ENCODE measurements around the gene EGFL7.

EGFL7 gene

DNA sequence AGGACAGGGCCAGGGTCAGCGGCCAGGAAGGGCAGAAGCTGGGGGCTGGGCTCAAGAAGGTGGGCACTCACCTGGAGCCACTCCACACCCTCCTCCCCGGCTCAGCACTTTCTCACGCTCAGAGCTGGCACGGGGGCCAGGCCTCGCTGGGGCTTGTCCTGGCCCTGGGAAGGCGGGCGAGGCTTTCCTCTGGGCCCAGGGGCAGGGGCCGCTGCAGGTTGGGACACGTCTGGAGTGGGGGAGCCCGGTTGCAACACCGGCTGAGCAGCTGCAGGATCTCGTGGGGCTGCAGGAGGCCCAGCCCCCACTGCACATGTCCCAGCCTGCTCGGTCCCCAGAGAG is 38.9 kb upstream of the EGFL7 start:
- no peaks in the 10 kb centered on the region for H4K20me1 ChIP-seq (ENCODE audit: control insufficient read depth, insufficient read depth, low read depth, low read length)
- no peaks in the 10 kb centered on the region for H3K36me3 ChIP-seq (ENCODE audit: control insufficient read depth, low read length)
- H3K27ac ChIP-seq (ENCODE audit: low read depth, low read length): no peak overlapping the region
- no peaks in the 10 kb centered on the region for H3K79me2 ChIP-seq (ENCODE audit: control insufficient read depth, low read length)
- H3K4me3 ChIP-seq (ENCODE audit: low read length): no peak overlapping the region
- H3K9me2 ChIP-seq (replicated peaks; ENCODE audit: control insufficient read depth, low read length): no peaks in the 10 kb centered on the region
- no peak for TF ChIP-seq EZH2phosphoT487 (IDR thresholded peaks at IDR 0.05; ENCODE audit: borderline replicate concordance, low read length)
- TF ChIP-seq, protein P1, sequence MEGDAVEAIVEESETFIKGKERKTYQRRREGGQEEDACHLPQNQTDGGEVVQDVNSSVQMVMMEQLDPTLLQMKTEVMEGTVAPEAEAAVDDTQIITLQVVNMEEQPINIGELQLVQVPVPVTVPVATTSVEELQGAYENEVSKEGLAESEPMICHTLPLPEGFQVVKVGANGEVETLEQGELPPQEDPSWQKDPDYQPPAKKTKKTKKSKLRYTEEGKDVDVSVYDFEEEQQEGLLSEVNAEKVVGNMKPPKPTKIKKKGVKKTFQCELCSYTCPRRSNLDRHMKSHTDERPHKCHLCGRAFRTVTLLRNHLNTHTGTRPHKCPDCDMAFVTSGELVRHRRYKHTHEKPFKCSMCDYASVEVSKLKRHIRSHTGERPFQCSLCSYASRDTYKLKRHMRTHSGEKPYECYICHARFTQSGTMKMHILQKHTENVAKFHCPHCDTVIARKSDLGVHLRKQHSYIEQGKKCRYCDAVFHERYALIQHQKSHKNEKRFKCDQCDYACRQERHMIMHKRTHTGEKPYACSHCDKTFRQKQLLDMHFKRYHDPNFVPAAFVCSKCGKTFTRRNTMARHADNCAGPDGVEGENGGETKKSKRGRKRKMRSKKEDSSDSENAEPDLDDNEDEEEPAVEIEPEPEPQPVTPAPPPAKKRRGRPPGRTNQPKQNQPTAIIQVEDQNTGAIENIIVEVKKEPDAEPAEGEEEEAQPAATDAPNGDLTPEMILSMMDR (IDR thresholded peaks at IDR 0.05; ENCODE audit: low read depth, low read length, poor library complexity, severe bottlenecking): no peak
- peaks cover 9% of the 10 kb centered on the region for H3K27me3 ChIP-seq (ENCODE audit: control insufficient read depth, low read length)
- H3K4me2 ChIP-seq (ENCODE audit: low read length): no peak overlapping the region
- H3F3A ChIP-seq (ENCODE audit: control insufficient read depth, insufficient read depth): no peaks in the 10 kb centered on the region
- no peaks in the 10 kb centered on the region for H3K9me3 ChIP-seq (ENCODE audit: control insufficient read depth, insufficient read depth, low read length)
- peaks cover 7% of the 10 kb centered on the region for H3K4me1 ChIP-seq (ENCODE audit: control insufficient read depth, low read length)

DNA sequence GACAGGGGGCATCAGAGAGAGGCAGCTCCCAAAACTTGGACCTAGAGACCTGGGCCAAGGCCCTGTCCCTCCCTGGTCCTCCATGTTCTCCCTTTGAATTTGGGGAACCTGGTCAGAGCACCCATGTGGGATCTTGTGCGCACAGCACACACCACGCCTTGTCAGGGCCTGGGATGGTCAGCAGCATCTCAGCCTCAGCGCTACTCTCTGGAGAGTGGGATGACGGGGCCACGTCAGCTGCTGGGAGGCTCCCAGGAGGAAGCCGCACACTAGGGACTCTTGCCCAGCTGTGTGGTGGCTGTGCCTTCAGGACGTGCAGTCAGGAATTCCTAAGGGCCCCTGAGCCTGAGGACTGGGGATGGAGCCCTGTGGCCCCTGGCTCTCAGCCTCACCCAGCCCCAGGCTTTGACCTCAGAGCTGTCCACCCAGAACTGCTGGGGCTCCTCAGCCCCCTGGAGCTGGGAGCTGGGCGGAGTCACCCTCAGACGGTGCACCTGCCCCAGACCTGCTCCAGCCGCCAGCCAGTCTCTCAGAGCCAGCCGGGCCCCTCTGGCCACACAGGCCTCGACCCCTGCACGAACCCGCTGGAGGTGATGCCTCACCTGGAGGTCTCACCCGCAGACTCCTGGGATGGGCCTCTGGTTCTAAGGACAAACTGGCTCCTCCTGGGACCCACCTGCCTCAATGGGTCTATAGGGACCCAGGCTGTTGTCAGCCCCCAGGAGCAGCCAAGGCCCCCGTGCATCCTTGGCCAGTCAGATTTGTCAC is 38.3 kb upstream of the EGFL7 start:
- H3K79me2 ChIP-seq (ENCODE audit: control insufficient read depth, low read length): no peaks in the 10 kb centered on the region
- H3K4me3 ChIP-seq (ENCODE audit: low read length): no peak overlapping the region
- H3K9me3 ChIP-seq (ENCODE audit: control insufficient read depth, insufficient read depth, low read length): no peaks in the 10 kb centered on the region
- H4K20me1 ChIP-seq (ENCODE audit: control insufficient read depth, insufficient read depth, low read depth, low read length): no peaks in the 10 kb centered on the region
- no peak overlapping the region for H3K27ac ChIP-seq (ENCODE audit: low read depth, low read length)
- H3K9me2 ChIP-seq (replicated peaks; ENCODE audit: control insufficient read depth, low read length): no peaks in the 10 kb centered on the region
- H3K27me3 ChIP-seq (ENCODE audit: control insufficient read depth, low read length): 0 out of 2 replicates have a peak, but pooled peaks cover 4% of the 10 kb centered on the region
- H3K36me3 ChIP-seq (ENCODE audit: control insufficient read depth, low read length): no peaks in the 10 kb centered on the region
- TF ChIP-seq, protein P1 (IDR thresholded peaks at IDR 0.05; ENCODE audit: low read depth, low read length, poor library complexity, severe bottlenecking): no peak
- no peak for TF ChIP-seq EZH2phosphoT487 (IDR thresholded peaks at IDR 0.05; ENCODE audit: borderline replicate concordance, low read length)
- H3F3A ChIP-seq (ENCODE audit: control insufficient read depth, insufficient read depth): no peaks in the 10 kb centered on the region
- peaks cover 2% of the 10 kb centered on the region for H3K4me1 ChIP-seq (ENCODE audit: control insufficient read depth, low read length)
- H3K4me2 ChIP-seq (ENCODE audit: low read length): no peak overlapping the region

DNA sequence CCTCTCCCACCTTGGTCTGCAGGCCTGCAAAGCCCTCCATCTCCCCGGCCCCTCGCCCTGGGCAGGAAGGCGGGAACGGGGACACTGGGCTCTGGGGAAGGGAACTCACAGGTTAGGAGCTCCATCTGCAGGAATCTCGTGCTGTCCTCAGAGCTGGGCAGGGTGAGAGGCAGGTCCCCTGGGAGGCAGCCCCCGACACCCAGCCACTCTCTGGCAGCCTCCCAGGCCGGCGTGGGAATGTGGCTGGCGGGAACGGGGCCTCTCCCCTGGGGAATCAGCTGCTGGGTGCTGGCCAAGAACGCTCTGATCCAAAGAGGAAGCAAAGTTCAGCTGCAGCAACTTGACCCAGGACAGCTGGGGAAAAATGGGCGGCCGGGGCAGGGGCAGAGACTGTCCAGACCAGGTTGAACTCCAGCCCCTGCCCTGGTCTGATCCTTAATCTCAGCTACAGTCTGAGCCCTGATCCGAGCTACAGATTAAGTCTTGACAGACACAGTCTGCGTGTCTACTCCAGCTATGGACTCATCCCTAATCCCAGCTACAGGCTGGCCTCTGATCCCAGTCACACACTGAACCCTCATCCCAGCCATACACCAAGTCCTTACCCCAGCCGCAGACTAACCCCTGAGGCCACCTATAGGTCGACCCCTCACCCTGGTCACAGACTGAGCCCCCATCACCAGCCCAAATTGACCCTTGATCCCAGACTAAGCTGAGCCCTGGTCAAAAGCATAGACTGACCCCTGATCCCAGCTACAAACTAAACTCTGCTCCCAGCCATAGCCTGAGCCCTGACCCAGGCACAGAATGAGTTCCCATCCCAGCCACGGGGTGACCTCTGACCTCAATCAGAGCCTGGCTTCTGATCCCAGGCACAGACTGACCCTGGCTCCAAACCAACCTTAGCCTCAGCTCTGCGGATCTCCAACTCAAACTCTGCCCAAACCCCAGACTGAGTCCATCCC is 37.3 kb upstream of the EGFL7 start:
- no peaks in the 10 kb centered on the region for H3K36me3 ChIP-seq (ENCODE audit: control insufficient read depth, low read length)

More for the DNA sequence above, 37.3 kb upstream of the EGFL7 start:
- TF ChIP-seq, protein P1 (IDR thresholded peaks at IDR 0.05; ENCODE audit: low read depth, low read length, poor library complexity, severe bottlenecking): no peak
- no peak for TF ChIP-seq EZH2phosphoT487 (IDR thresholded peaks at IDR 0.05; ENCODE audit: borderline replicate concordance, low read length)
- Histone ChIP-seq H3K27me3 (ENCODE audit: control insufficient read depth, low read length) (no peaks in the 10 kb centered on the region), H3K79me2 (ENCODE audit: control insufficient read depth, low read length) (no peaks in the 10 kb centered on the region), H3K4me2 (ENCODE audit: low read length) (no peak overlapping the region), H3K4me3 (ENCODE audit: low read length) (no peak overlapping the region), H4K20me1 (ENCODE audit: control insufficient read depth, insufficient read depth, low read depth, low read length) (no peaks in the 10 kb centered on the region), H3K9me3 (ENCODE audit: control insufficient read depth, insufficient read depth, low read length) (no peaks in the 10 kb centered on the region), H3K4me1 (ENCODE audit: control insufficient read depth, low read length) (no peaks in the 10 kb centered on the region), H3K9me2 (replicated peaks; ENCODE audit: control insufficient read depth, low read length) (no peaks in the 10 kb centered on the region), H3K27ac (ENCODE audit: low read depth, low read length) (no peak overlapping the region), H3F3A (ENCODE audit: control insufficient read depth, insufficient read depth) (no peaks in the 10 kb centered on the region)

Measured in DOHH2 (cell line).